Measurements from ENCODE around the gene UNC93A.

The UNC93A gene

GRCh38 chr6:167347226-167347625 lies 56.1 kb downstream of the UNC93A start:
- no peaks in the 10 kb centered on the region for H3K4me1 ChIP-seq
- H3K27me3 ChIP-seq, result no peaks in the 10 kb centered on the region
- no peak for DNase-seq
- H3K4me3 ChIP-seq (ENCODE audit: low read depth, low read length), result no peak overlapping the region
- no peaks in the 10 kb centered on the region for H3K36me3 ChIP-seq
- H3K9me3 ChIP-seq, result no peaks in the 10 kb centered on the region
- TF ChIP-seq, protein P1, sequence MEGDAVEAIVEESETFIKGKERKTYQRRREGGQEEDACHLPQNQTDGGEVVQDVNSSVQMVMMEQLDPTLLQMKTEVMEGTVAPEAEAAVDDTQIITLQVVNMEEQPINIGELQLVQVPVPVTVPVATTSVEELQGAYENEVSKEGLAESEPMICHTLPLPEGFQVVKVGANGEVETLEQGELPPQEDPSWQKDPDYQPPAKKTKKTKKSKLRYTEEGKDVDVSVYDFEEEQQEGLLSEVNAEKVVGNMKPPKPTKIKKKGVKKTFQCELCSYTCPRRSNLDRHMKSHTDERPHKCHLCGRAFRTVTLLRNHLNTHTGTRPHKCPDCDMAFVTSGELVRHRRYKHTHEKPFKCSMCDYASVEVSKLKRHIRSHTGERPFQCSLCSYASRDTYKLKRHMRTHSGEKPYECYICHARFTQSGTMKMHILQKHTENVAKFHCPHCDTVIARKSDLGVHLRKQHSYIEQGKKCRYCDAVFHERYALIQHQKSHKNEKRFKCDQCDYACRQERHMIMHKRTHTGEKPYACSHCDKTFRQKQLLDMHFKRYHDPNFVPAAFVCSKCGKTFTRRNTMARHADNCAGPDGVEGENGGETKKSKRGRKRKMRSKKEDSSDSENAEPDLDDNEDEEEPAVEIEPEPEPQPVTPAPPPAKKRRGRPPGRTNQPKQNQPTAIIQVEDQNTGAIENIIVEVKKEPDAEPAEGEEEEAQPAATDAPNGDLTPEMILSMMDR (IDR thresholded peaks at IDR 0.05; ENCODE audit: low read depth, low read length), result no peak

DNA sequence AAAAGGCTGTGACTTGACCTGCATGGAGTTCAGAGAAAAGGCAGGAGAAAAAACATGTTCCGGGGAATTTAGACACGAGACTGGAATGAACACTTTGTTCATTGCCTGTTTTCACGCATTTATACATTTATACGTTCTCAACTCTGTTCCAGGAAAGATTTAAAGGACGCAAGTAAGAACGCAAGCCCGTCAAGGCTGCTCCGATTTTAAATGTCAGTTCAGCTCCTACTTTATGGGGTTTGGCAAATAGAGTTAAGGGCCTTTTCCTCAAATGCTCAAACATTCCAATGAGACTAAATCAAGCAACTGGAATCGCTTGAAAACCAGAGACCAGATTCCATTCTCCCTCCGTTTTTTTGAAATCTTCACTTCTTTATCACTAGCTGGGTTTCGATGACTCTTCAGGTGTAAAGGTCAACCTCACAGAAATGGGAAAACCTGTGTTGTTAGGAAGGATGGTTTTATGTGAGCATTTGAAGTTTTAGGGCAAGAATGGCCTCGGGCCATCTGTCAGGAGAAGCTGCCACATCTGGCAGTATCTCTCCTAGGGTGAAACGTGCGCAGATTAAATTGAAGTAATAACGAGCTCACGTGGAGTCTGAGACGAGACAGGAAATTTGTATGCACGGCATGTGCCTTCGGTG lies 58.6 kb downstream of the UNC93A start:
- TF ChIP-seq, protein P1 (IDR thresholded peaks at IDR 0.05; ENCODE audit: low read depth, low read length), result no peak
- DNase-seq, result no peak
- Histone ChIP-seq H3K27me3 (no peaks in the 10 kb centered on the region), H3K4me3 (ENCODE audit: low read depth, low read length) (no peak overlapping the region), H3K9me3 (no peaks in the 10 kb centered on the region), H3K36me3 (no peaks in the 10 kb centered on the region), H3K4me1 (no peaks in the 10 kb centered on the region)

- no peaks in the 10 kb centered on the region for H3K4me1 ChIP-seq
- no peak for DNase-seq
- H3K9me3 ChIP-seq, result no peaks in the 10 kb centered on the region
- H3K4me3 ChIP-seq (ENCODE audit: low read depth, low read length), result no peak overlapping the region; the same call in 1 of the 2 replicates
- TF ChIP-seq, protein P1 (IDR thresholded peaks at IDR 0.05; ENCODE audit: low read depth, low read length), result no peak
- H3K36me3 ChIP-seq, result no peaks in the 10 kb centered on the region
- H3K27me3 ChIP-seq, result no peaks in the 10 kb centered on the region
Observed at GRCh38 chr6:167350275-167350696, 59.2 kb downstream of the UNC93A start.

GRCh38 chr6:167350731-167351655 lies 59.9 kb downstream of the UNC93A start:
- peak overlapping the region; percentile 63 for H3K4me3 ChIP-seq (ENCODE audit: low read depth, low read length)

DNA sequence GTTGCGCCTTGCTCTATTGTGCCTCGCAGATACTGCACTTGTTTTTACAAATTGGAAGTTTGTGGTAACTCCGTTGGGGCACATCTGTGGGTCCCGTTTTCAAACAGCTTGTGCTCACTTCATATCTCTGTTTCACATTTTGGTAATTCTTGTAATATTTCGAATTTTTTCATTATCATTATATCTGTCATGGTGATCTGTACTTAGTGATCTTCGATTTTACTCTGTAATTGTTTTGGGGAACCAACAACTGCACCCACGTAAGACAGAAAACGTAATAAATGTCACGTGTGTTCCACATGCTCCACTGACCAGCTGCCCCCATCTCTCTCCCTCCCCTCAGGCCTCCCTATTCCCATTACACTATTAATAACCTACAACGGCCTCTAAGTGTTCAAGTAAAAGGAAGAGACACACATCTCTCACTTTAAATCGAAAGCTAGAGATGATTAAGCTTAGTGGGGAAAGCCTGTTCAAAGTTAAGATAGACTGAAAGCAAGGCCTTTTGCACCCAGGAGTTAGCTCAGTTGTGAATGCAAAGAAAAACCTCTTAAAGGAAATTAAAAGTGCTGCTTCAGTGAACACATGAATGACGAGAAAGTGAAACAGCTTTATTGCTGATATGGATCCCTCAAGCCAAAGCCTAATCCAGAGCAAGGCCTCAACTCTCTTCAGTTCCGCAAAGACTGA lies 60.7 kb downstream of the UNC93A start:
- Histone ChIP-seq H3K4me3 (ENCODE audit: low read depth, low read length) (peak overlapping the region; percentile 63; the same call in 1 of the 2 replicates), H3K4me1 (no peaks in the 10 kb centered on the region), H3K27me3 (no peaks in the 10 kb centered on the region), H3K36me3 (no peaks in the 10 kb centered on the region), H3K9me3 (no peaks in the 10 kb centered on the region)
- TF ChIP-seq, protein P1 (IDR thresholded peaks at IDR 0.05; ENCODE audit: low read depth, low read length), result no peak
- DNase-seq, result no peak

More at GRCh38 chr6:167350731-167351655, 59.9 kb downstream of the UNC93A start:
- Histone ChIP-seq H3K4me1 (no peaks in the 10 kb centered on the region), H3K36me3 (no peaks in the 10 kb centered on the region), H3K27me3 (no peaks in the 10 kb centered on the region), H3K9me3 (no peaks in the 10 kb centered on the region)
- TF ChIP-seq, protein P1 (IDR thresholded peaks at IDR 0.05; ENCODE audit: low read depth, low read length), result peak; percentile 85
- DNase-seq, result peak; percentile 88

Data from BE2C (cell line).